AG04450 (cell line): ENCODE data around the gene CECR2. TPM values are rescaled to one million over a fixed set of nuclear protein-coding genes. Genes with fewer than 3 reads are reported as not detected.

Experiments
- CTCF ChIA-PET: fragments of 300-600, 350-600 bp; formaldehyde crosslinking; extraction: SDS; loops from one replicate; lab custom pipeline; 2022; ENCODE audit warnings: antibody characterized with exemption, inconsistent platforms; lab: Charles Lee
- POLR2A ChIA-PET: fragments of 350-600 bp; formaldehyde crosslinking; extraction: SDS; loops from one replicate; lab custom pipeline; 2021; ENCODE audit warnings: antibody characterized with exemption, inconsistent platforms; lab: Yijun Ruan, JAX
- DNase-seq: peaks from one replicate; pipeline ENCODE4 v3.0.0-alpha.2; 2011; ENCODE audit warnings: low read depth, low spot score
- H3K27ac ChIP-seq: one replicate; pipeline ENCODE4 v1.5.1; 2012; ENCODE audit warnings: low read depth, low read length, control low read depth
- H3K27me3 ChIP-seq: one replicate; pipeline ENCODE4 v1.6.0; 2012; ENCODE audit warnings: low read length; ENCODE audit not compliant: control insufficient read depth, insufficient read depth
- H3K4me3 ChIP-seq: 2 replicates; pipeline ENCODE4 v1.5.1; 2011; ENCODE audit warnings: mild to moderate bottlenecking, low read depth, low read length, control low read depth
- H3K9me3 ChIP-seq: 2 replicates; pipeline ENCODE4 v1.5.1; 2012; ENCODE audit warnings: low read length; ENCODE audit not compliant: control insufficient read depth, insufficient read depth
- CTCF ChIP-seq: IDR thresholded peaks from 2 replicates; pipeline ENCODE4 v1.5.1; 2011; ENCODE audit warnings: low read depth, low read length, control low read depth, inconsistent platforms
- polyA plus RNA-seq: library from polyadenylated mRNA; depleted of rRNA; stranded (reverse); fragments of >200 nt; gene quantifications from 2 replicates; pipeline ENCODE4 v1.2.3, GENCODE V29; 2011

Gene CECR2
- polyA plus RNA-seq, 1 experiment = not detected

- Histone ChIP-seq H3K27ac (no peak overlapping the region), H3K4me3 (no peak overlapping the region), H3K27me3 (no peaks in the 10 kb centered on the region), H3K9me3 (no peaks in the 10 kb centered on the region)
- no peak for DNase-seq
- CTCF ChIA-PET = no interaction called here
- POLR2A ChIA-PET = no interaction called here
- TF ChIP-seq CTCF = no peak
Measured at GRCh38 chr22:17429516-17429915, 60.3 kb downstream of the CECR2 start.

- ChIA-PET CTCF (no interaction called here), POLR2A (no interaction called here)
- no peak for TF ChIP-seq CTCF
- Histone ChIP-seq H3K9me3 (no peaks in the 10 kb centered on the region), H3K27ac (no peak overlapping the region), H3K4me3 (no peak overlapping the region), H3K27me3 (no peaks in the 10 kb centered on the region)
- DNase-seq = no peak
Measured at GRCh38 chr22:17430412-17430811, 61.2 kb downstream of the CECR2 start.

GRCh38 chr22:17431179-17431578, 61.9 kb downstream of the CECR2 start:
- ChIA-PET CTCF (no interaction called here), POLR2A (no interaction called here)
- no peak overlapping the region for H3K4me3 ChIP-seq
- DNase-seq = no peak
- H3K27me3 ChIP-seq = no peaks in the 10 kb centered on the region
- TF ChIP-seq CTCF = no peak
- no peaks in the 10 kb centered on the region for H3K9me3 ChIP-seq
- no peak overlapping the region for H3K27ac ChIP-seq

- ChIA-PET POLR2A (interaction anchor here (0.6 kb wide), 1 partner anchor 49 kb away, joined by 4 read pairs; no protein-coding TSS in a partner anchor), CTCF (interaction anchor here (0.6 to 0.7 kb wide), 3 partner anchors 28 to 377 kb away, joined by 3 to 4 read pairs (median 3); no protein-coding TSS in a partner anchor)
- Histone ChIP-seq H3K4me3 (no peak overlapping the region), H3K9me3 (no peaks in the 10 kb centered on the region), H3K27me3 (no peaks in the 10 kb centered on the region), H3K27ac (no peak overlapping the region)
- DNase-seq = no peak
- TF ChIP-seq CTCF = no peak
Measured at GRCh38 chr22:17434856-17435255, 65.6 kb downstream of the CECR2 start.

- no peak for DNase-seq
- no peak overlapping the region for H3K27ac ChIP-seq
- H3K9me3 ChIP-seq = no peaks in the 10 kb centered on the region
- TF ChIP-seq CTCF = no peak
- POLR2A ChIA-PET = interaction anchor here (0.6 kb wide), 1 partner anchor 49 kb away, joined by 4 read pairs; no protein-coding TSS in a partner anchor
- H3K27me3 ChIP-seq = no peaks in the 10 kb centered on the region
- no peak overlapping the region for H3K4me3 ChIP-seq
- CTCF ChIA-PET = interaction anchor here (0.6 to 1.7 kb wide), 4 partner anchors 29 to 377 kb away, joined by 3 to 5 read pairs (median 4); no protein-coding TSS in a partner anchor
Measured at GRCh38 chr22:17435375-17435774, 66.1 kb downstream of the CECR2 start.
